Skeletal muscle tissue (tissue), 4 donors: ENCODE data around the gene WDR77. TPM values are rescaled to one million over a fixed set of nuclear protein-coding genes. Genes with fewer than 3 reads are reported as not detected.

ENCODE experiments used
- H3K27ac ChIP-seq: one replicate; pipeline ENCODE4 v1.7.0; 2013; ENCODE audit warnings: mild to moderate bottlenecking, low read depth, low read length, inconsistent platforms
- H3K27me3 ChIP-seq, 3 donors: one replicate each; pipeline ENCODE4 v1.7.0; 2013; ENCODE audit warnings: low read length in 3 of 3; ENCODE audit not compliant: control insufficient read depth in 3 of 3, insufficient read depth in 3 of 3
- H3K36me3 ChIP-seq, 3 donors: one replicate each; pipeline ENCODE4 v1.7.0; 2013; ENCODE audit warnings: low read length in 3 of 3; ENCODE audit not compliant: control insufficient read depth in 3 of 3, insufficient read depth in 3 of 3
- H3K4me1 ChIP-seq, 3 donors: one replicate each; pipeline ENCODE4 v1.7.0; 2013; ENCODE audit warnings: low read length in 3 of 3, mild to moderate bottlenecking in 3 of 3; ENCODE audit not compliant: control insufficient read depth in 3 of 3, insufficient read depth in 3 of 3
- H3K4me3 ChIP-seq, 3 donors: one replicate each; pipeline ENCODE4 v1.7.0; 2013; ENCODE audit warnings: low read length in 3 of 3
- H3K9ac ChIP-seq, 3 donors: one replicate each; pipeline ENCODE4 v1.7.0; 2013; ENCODE audit warnings: low read length in 3 of 3, mild to moderate bottlenecking in 3 of 3, moderate library complexity in 2 of 3, low read depth in 1 of 3
- H3K9me3 ChIP-seq, 3 donors: one replicate each; pipeline ENCODE4 v1.7.0; 2013; ENCODE audit warnings: low read length in 3 of 3; ENCODE audit not compliant: control insufficient read depth in 3 of 3
- total RNA-seq: library from RNA; depleted of rRNA; stranded (reverse); fragments of >200 nt; gene quantifications from one replicate; pipeline ENCODE4 v1.2.3, GENCODE V29; 2014
- donor health status: Osteomylitis.

WDR77 gene
- total RNA-seq, 1 donor from 2014 or later, result 13.0 TPM

DNA sequence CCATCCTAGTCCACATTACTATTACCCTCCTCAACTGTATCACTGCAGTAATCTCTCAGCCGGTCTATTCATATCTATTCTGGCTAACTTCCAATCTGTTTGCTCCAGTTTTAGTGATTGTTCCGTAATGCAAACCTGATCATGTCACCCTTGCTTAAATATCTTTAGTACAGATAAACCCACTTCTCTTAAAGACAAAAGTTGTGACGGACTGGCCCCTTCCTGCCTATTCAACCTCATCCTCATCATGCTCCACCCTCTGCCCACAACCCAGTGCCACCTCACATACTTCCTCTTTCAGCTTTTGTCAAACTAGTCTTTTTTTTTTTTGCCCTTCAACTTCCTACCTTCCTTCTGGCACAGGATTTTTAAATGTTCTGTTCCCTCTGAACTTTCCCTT lies 22.0 kb upstream of the WDR77 start:
- H3K36me3 ChIP-seq, result peaks cover 20 to 47% (median 44%) of the 10 kb centered on the region in 3 donors
- peak overlapping the region; percentile 22 for H3K27ac ChIP-seq
- no peaks in the 10 kb centered on the region for H3K27me3 ChIP-seq
- H3K9ac ChIP-seq, result no peak overlapping the region
- peaks cover 0 to 2% (median 1%) of the 10 kb centered on the region in 3 donors for H3K4me1 ChIP-seq
- no peak overlapping the region for H3K4me3 ChIP-seq
- H3K9me3 ChIP-seq, result no peaks in the 10 kb centered on the region

DNA sequence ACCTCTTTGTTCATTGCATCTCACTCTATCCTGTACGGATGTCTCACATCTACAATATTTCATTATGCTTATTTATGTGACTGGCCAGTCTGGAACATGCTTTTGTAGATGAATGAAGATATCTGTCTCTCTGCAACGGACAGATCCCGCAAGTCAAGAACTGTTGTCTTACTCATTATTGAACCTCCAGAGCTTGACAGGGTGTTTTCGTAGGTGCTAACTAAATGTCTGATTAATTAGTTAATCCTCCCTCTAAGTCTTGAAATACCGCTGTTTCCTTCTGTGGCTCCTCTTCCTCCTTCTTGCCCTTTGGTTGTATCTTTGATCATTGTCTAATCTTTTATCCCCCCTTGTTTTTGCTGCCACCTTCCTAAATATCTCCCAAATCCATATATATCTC lies 21.5 kb upstream of the WDR77 start:
- H3K9ac ChIP-seq, result no peak overlapping the region
- H3K27me3 ChIP-seq, result no peaks in the 10 kb centered on the region
- H3K4me1 ChIP-seq, result no peaks in the 10 kb centered on the region
- H3K9me3 ChIP-seq, result no peaks in the 10 kb centered on the region
- H3K4me3 ChIP-seq, result no peak overlapping the region
- no peak overlapping the region for H3K27ac ChIP-seq
- peaks cover 20 to 45% (median 44%) of the 10 kb centered on the region in 3 donors for H3K36me3 ChIP-seq

DNA sequence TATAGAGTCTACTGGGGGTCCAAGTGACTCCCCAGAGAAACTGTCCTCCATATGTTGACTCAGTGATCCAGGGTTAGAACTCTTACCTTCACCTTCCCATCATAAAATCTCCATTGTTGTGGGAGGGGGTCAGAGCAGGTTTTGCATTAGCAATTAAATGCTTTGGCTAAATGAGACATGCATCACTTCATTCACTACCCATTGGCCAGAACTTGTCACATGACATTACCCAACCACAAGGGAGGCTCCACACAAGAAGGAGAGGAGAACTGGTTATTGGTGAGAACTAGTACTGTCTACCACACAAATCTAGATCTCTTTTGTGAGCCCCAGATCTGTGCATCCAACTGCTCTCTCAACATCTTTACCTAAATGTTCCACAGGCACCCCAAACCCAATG lies 20.5 kb upstream of the WDR77 start:
- no peak overlapping the region for H3K27ac ChIP-seq
- H3K27me3 ChIP-seq, result no peaks in the 10 kb centered on the region
- no peaks in the 10 kb centered on the region for H3K9me3 ChIP-seq
- H3K4me1 ChIP-seq, result no peaks in the 10 kb centered on the region
- no peak overlapping the region for H3K9ac ChIP-seq
- H3K36me3 ChIP-seq, result peaks cover 20 to 51% (median 43%) of the 10 kb centered on the region in 3 donors
- H3K4me3 ChIP-seq, result no peak overlapping the region

- no peaks in the 10 kb centered on the region for H3K4me1 ChIP-seq
- no peak overlapping the region for H3K4me3 ChIP-seq
- no peak overlapping the region for H3K27ac ChIP-seq
- H3K36me3 ChIP-seq, result peaks cover 20 to 54% (median 43%) of the 10 kb centered on the region in 3 donors
- no peak overlapping the region for H3K9ac ChIP-seq
- no peaks in the 10 kb centered on the region for H3K9me3 ChIP-seq
- no peaks in the 10 kb centered on the region for H3K27me3 ChIP-seq
Measured at GRCh38 chr1:111468717-111469100, 19.7 kb upstream of the WDR77 start.

DNA sequence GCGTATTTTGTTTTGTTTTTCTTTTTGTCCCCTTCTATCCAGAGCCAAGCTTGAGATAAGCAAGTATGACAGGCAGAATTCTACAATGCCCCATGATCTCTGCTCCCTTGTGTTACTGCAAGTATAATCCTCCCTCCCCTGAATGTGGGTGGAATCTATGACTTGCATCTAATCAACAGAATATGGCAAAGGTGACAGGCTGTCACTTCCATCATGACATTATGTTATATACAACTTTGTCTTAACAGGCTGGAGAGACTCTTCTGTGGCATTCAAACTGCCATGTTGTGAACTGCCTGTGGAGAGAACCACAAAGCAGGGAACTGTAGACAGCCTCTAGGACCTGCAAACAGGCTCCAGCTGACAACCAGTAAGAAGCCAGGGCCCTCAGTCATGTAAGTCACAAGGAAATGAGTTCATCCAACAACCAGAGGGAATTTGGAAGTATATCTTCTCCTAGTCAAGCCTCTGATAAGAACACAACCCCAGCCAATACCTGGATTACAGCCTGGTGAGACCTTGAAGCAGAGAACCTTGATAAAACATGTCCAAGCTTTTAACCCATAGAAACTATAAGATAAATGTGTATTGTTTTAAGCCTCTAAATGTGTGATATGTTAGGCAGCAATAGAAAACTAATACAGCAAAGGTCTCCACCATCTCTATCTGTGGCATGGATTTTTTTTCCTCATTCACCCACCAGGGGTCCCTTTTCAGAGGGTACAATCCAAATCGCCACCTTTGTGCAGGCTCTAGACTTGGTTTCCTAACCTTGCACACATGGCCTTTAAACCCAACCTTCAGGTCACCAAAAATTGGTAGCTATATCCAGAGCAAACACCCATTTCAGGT lies 19.0 kb upstream of the WDR77 start:
- H3K27ac ChIP-seq, result no peak overlapping the region
- H3K27me3 ChIP-seq, result no peaks in the 10 kb centered on the region
- no peak overlapping the region for H3K9ac ChIP-seq
- no peaks in the 10 kb centered on the region for H3K4me1 ChIP-seq
- H3K36me3 ChIP-seq, result peaks cover 20 to 54% (median 46%) of the 10 kb centered on the region in 3 donors
- H3K9me3 ChIP-seq, result no peaks in the 10 kb centered on the region
- no peak overlapping the region for H3K4me3 ChIP-seq

DNA sequence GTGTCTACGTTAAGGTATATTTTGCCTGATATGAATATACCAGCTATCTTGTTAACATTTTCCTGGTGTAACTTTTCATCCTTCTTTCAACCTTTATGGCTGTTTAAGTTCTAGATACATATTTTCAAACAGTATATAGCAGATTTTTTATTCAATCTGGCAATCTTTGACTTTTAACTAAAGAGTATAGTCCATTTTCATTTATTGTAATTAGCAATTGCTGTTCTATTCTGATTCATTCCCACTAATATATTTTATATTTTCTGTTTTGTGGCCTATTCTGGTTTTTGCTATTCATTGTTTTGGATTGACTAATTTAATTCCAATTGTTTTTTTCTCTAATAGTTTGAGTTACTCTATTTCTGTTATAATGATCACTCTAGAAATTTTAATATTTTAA lies 17.4 kb upstream of the WDR77 start:
- Histone ChIP-seq H3K36me3 (peaks cover 24 to 54% (median 51%) of the 10 kb centered on the region in 3 donors), H3K27ac (no peak overlapping the region), H3K9me3 (no peaks in the 10 kb centered on the region), H3K9ac (no peak overlapping the region), H3K27me3 (no peaks in the 10 kb centered on the region), H3K4me1 (no peaks in the 10 kb centered on the region), H3K4me3 (no peak overlapping the region)

DNA sequence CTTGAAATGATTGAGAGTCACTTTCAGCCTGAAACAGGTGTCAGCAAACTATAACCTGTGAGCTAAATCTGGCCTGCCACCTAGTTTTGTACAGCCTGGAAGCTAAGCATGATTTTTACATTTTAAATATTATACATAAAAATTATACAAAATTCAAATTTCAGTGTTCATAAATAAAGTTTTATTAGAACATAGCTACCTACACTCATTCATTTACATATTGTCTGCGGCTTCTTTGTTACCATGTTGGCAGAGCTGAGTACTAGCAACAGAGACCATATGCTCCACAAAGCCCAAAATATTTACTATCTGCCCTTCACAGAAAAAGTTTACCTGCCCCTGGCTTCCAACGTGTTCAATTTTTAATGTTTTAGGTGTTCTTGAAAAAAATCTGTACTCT lies 16.7 kb upstream of the WDR77 start:
- Histone ChIP-seq H3K4me1 (no peaks in the 10 kb centered on the region), H3K9ac (no peak overlapping the region), H3K4me3 (no peak overlapping the region), H3K27me3 (no peaks in the 10 kb centered on the region), H3K27ac (no peak overlapping the region), H3K9me3 (no peaks in the 10 kb centered on the region), H3K36me3 (peaks cover 24 to 55% (median 49%) of the 10 kb centered on the region in 3 donors)

- H3K4me3 ChIP-seq, result no peak overlapping the region
- H3K9me3 ChIP-seq, result no peaks in the 10 kb centered on the region
- H3K4me1 ChIP-seq, result no peaks in the 10 kb centered on the region
- no peak overlapping the region for H3K27ac ChIP-seq
- H3K27me3 ChIP-seq, result no peaks in the 10 kb centered on the region
- no peak overlapping the region for H3K9ac ChIP-seq
- peaks cover 19 to 54% (median 42%) of the 10 kb centered on the region in 3 donors for H3K36me3 ChIP-seq
Measured at GRCh38 chr1:111463029-111463683, 14.1 kb upstream of the WDR77 start.

GRCh38 chr1:111462370-111463028 lies 13.4 kb upstream of the WDR77 start:
- Histone ChIP-seq H3K36me3 (peaks cover 18 to 57% (median 43%) of the 10 kb centered on the region in 3 donors), H3K4me3 (no peak overlapping the region), H3K27ac (no peak overlapping the region), H3K27me3 (no peaks in the 10 kb centered on the region), H3K4me1 (no peaks in the 10 kb centered on the region), H3K9me3 (no peaks in the 10 kb centered on the region), H3K9ac (no peak overlapping the region)

GRCh38 chr1:111461765-111462164 lies 12.7 kb upstream of the WDR77 start:
- Histone ChIP-seq H3K36me3 (peaks cover 24 to 60% (median 50%) of the 10 kb centered on the region in 3 donors), H3K9me3 (no peaks in the 10 kb centered on the region), H3K4me1 (no peaks in the 10 kb centered on the region)

More at GRCh38 chr1:111461765-111462164, 12.7 kb upstream of the WDR77 start:
- Histone ChIP-seq H3K9ac (no peak overlapping the region), H3K27ac (no peak overlapping the region), H3K4me3 (no peak overlapping the region), H3K27me3 (no peaks in the 10 kb centered on the region)
